HG03025 (cell line): ENCODE data around the gene STX1A.
A peak's percentile ranks its signal among the peaks of the same experiment; 100 is the strongest.
"Not testable (repeated sequence)": the region's sequence is repeated elsewhere in the genome, so short reads cannot be mapped to it uniquely, and the experiment has no call there.

Experiments
- ATAC-seq: cut with Tn5 transposase; IDR thresholded peaks from one replicate; pipeline ENCODE4 v1.9.1; 2021; ENCODE audit warnings: mild to moderate bottlenecking, moderate library complexity; ENCODE audit not compliant: unreplicated experiment, low FRiP score

STX1A gene

DNA sequence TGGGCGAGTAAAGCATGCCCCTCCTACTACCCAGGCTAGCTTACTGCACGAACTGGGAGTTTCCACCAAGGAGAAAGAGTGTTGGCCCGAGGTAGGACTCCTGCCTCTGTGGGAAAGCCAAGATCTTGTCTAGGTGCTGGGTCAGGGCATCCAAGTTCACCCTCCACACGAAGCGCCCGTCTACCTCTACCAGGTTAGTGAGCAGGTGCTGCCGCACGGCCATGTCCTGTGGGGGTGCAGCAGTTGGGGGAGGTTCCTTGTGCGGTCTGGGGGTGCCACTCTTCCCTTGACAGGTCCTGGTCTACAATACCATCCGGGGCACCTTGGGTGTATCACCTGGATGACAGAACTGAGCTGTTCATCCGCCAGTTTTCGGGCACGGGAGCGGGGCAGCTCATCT, 17.4 kb upstream of the STX1A start:
- ATAC-seq: no peak

DNA sequence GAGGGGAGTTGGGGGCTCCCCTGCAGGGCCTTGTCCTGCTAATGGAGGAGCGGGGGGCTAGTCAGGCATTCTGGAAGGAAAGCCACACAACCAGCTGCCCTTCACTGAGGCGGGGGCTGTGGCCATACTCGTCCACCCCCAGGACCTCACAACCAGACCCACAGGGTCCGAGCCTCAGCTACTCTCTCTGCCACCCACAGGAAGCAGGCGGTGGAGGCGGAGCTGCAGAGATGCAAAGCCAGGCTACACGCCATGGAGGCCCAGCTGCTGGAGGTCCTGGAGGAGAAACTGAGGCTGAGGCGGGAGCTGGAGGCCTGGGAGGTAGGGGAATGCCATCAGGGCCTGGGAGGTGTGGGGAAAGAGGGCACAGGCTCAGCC, 16.0 kb upstream of the STX1A start:
- ATAC-seq: no peak

- ATAC-seq: no peak
These were observed 15.4 kb upstream of the STX1A start for GRCh38 chr7:73734619-73735527.

- ATAC-seq: no peak
These were observed 12.9 kb upstream of the STX1A start for GRCh38 chr7:73732397-73732796.

- no peak for ATAC-seq
These were observed 11.0 kb upstream of the STX1A start for GRCh38 chr7:73730485-73730884.

DNA sequence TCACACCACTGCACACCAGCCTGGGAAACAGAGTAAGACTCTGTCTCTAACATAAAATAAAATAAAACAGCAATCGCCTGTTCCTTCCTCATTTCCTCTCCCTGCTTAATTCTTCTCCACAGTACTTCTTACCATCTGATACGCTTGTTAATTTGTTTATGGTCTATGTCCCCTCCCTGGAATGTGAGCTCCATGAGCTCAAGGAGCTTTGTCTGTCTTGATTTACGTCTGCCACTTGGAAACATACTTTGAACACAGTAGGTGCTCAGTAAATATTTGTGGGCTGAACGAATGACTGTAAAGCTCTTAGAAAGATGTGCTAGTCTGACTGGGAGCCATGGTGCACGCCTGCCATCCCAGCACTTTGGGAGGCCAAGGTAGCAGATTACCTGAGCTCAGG, 9.1 kb upstream of the STX1A start:
- ATAC-seq: no peak

- ATAC-seq: no peak
These were observed 8.5 kb upstream of the STX1A start for GRCh38 chr7:73727952-73728351.

DNA sequence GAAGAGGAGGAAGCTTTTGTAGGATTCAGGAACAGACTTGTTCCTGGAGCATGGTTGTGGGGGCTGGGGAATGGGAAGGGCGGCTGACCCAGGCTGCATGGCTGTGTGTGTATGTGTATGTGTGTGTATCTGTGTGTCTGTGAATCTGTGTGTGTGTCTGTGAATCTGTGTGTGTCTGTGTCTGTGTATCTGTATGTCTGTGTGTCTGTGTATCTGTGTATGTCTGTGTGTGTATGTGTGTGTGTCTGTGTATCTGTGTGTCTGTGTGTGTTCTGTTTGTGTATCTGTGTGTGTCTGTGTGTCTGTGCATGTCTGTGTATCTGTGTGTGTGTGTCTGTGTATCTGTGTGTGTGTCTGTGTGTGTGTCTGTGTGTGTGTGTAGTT, 6.6 kb upstream of the STX1A start:
- ATAC-seq: peak; percentile 28

DNA sequence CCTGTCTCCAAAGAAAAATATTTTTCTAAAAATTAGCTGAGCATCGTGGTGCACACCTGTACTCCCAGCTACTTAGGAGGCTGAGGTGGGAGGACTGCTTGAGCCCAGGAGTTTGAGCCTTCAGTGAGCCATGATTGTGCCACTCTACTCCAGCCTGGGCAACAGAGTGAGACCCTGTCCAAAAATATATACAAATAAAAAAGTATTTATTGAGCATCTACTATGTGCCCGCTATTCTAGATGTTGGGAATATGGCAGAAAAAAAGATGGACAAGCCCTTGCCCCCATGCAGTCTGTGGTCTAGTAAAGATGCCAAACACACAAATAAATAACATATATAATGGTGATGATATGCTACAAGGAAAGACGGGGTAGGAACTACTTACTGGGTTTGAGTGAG, 4.3 kb upstream of the STX1A start:
- ATAC-seq: no peak

DNA sequence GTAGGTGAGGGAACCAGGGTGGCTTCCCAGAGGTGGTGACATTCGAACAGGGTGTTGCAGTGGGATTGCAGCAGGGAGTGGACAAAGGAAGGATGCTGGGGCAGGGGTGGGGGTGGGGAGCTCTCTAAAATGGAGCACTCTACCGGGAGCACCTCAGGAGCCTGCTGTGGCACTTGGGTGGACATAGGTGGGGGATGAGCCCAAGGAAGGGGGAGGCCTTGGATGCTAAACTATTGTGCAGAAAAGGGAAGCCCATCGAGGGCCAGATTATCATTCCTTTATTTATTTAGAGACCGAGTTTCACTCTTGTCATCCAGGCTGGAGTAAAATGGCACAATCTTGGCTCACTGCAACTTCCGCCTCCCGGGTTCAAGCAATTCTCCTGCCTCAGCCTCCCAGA, 3.3 kb upstream of the STX1A start:
- no peak for ATAC-seq

- ATAC-seq: not testable (repeated sequence)
These were observed 2.7 kb upstream of the STX1A start for GRCh38 chr7:73722182-73722581.

- ATAC-seq: no peak
These were observed 1.9 kb upstream of the STX1A start for GRCh38 chr7:73721377-73721817.

DNA sequence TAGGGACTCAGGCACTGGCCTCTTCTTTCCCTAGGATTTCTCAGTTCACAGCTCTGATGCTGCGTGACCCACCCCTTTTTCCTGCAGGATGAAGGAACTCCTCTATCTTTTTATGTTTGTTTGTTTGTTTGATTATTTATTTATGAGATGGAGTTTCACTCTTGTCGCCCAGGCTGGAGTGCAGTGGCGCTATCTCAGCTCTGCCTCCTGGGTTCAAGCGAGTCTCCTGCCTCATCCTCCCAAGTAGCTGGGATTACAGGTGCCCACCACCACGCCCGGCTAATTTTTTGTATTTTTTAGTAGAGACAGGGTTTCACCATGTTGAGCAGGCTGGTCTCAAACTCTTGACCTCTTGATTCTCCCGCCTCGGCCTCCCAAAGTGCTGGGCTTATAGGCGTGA, 974 bp upstream of the STX1A start:
- not testable (repeated sequence) for ATAC-seq

DNA sequence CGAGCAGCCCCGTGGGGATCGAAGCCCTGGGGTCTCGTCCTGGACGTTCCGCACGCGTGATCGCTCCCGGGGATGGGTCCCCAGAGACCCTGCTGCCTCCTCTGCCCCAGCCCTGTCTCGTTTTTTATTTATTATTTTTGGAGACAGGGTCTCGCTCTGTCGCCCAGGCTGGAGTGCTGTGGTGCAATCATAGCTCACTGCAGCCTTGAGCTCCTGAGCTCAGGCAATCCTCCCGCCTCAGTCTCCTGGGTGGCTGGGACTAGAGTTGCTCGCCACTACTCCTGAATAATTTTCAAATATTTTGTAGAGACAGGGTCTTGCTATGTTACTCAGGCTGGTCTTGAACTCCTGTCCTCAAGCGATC, 319 bp upstream of the STX1A start:
- no peak for ATAC-seq

GRCh38 chr7:73718438-73718881, 1.0 kb downstream of the STX1A start:
- no peak for ATAC-seq

DNA sequence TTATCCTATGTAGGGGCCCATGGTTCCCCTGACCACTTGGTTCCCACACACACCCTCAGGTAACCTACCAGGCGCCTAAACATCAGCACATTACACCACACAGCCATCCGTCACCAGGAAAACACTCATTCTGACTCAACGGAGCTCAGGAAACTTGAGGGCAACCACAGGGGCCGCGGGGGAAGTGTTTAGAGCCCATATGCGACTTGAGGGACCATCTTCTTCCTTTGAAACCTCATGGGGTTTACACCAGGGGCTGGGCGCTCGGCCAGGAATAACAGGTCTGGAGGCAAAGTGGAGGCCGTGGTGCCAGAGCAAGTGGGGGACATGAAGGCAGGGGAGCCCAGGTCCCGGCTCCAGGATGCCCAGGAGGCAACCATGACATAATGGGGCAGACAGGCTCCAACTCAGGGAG, 1.5 kb downstream of the STX1A start:
- no peak for ATAC-seq

DNA sequence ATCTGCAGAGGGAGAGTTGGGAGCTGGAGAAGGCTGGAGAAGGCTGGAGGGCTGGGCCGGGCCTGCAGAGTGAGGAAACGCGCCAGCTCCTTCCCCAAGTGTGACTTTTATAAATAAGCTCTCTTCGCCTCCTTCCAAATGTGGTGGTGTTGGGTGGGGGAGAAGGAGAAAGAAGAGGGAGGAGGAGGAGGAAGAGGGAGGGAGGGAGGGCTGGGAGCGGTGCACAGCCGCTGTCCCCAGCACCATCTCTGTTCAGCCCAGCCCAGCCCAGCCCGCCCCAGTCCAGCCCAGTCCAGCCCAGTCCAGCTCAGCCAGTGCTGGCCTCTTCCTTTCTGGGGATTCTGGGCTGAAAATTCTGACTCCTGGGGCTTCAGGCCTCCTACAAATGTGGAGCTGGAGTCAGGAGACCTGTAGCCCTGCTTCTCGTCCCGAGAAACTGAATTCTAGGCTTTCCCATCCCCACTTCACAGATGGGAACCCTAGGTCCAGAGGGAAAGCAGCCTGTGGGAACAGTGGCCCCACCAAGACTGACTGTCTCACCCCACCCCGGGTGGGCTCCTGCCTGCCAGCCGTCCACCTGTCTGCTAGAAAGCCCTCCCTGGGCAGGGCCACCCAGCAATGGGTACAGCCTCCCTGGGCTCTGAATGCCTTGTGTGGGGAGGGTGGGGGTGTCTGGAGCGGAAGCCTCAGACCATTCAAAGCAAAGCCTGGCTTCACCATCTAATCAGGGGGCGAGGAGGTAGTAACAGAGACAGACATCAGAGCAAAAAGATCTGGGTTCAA, 2.3 kb downstream of the STX1A start:
- no peak for ATAC-seq

GRCh38 chr7:73716318-73716890, 3.1 kb downstream of the STX1A start:
- no peak for ATAC-seq

GRCh38 chr7:73715648-73716317, 3.7 kb downstream of the STX1A start:
- ATAC-seq: no peak

DNA sequence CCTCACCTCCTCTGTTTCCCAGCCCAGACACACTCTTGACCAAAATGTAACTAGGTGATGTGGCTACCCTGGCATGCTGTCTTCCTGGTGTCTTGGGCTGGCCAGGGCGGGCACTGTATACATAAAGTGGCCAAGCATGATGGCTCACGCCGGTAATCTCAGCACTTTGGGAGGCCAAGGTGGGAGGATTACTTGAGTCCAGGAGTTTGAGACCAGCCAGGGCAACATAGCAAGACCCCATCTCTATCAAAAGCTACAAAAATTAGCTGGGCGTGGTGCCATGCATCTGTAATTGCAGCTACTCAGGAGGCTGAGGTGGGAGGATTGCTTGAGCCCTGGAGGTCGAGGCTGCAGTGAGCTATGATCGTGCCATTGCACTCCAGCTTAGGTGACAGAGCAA, 6.2 kb downstream of the STX1A start:
- ATAC-seq: not testable (repeated sequence)

DNA sequence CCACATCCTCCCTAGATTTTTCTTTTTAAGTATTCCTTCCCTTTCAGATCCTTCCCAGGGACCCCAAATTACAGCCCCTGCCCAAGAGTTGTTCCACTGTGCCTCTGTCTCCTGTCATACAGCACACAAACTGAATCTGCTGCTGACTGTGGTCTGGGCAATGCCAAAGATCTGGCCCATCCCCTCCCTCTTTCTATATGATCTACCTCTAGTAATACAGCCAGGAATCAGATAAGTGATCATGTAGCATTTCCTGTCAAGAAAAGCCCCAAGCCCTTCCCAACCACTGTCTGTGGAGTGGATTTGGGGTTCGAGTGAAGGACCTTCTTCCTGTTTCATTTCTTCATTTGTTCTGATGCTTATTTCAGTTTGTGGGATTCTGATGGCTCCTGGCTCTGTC, 6.7 kb downstream of the STX1A start:
- no peak for ATAC-seq
